BE2C (cell line): ENCODE results near the gene AMZ2.
"Not testable (repeated sequence)": the region's sequence is repeated elsewhere in the genome, so short reads cannot be mapped to it uniquely, and the experiment has no call there.

Experiments
- DNase-seq: peaks from one replicate; pipeline ENCODE4 v3.0.0-alpha.2; 2020
- H3K27me3 ChIP-seq: fragments of 250-450 bp; sonication (Bioruptor Pico); 2 replicates; pipeline ENCODE4 v1.5.1; 2020; ENCODE audit warnings: mild to moderate bottlenecking
- H3K36me3 ChIP-seq: fragments of 250-450 bp; sonication (Bioruptor Pico); 2 replicates; pipeline ENCODE4 v1.5.1; 2020; ENCODE audit warnings: mild to moderate bottlenecking
- H3K4me1 ChIP-seq: fragments of 250-450 bp; sonication (Bioruptor Pico); 2 replicates; pipeline ENCODE4 v1.5.1; 2020
- H3K4me3 ChIP-seq: 2 replicates; pipeline ENCODE4 v1.5.1; 2011; ENCODE audit warnings: low read depth, low read length
- H3K9me3 ChIP-seq: fragments of 250-450 bp; sonication (Bioruptor Pico); 2 replicates; pipeline ENCODE4 v1.5.1; 2020
- CTCF ChIP-seq: IDR thresholded peaks from 2 replicates; pipeline ENCODE4 v1.5.1; 2012; ENCODE audit warnings: mild to moderate bottlenecking, low read depth, low read length

Gene AMZ2

GRCh38 chr17:68260051-68260762, 12.4 kb downstream of the AMZ2 start:
- Histone ChIP-seq H3K27me3 (no peaks in the 10 kb centered on the region), H3K9me3 (no peaks in the 10 kb centered on the region), H3K36me3 (no peaks in the 10 kb centered on the region), H3K4me3 (no peak overlapping the region), H3K4me1 (no peaks in the 10 kb centered on the region)
- no peak for TF ChIP-seq CTCF
- no peak for DNase-seq

GRCh38 chr17:68262467-68262866, 14.6 kb downstream of the AMZ2 start:
- not testable (repeated sequence) for H3K36me3 ChIP-seq, H3K9me3 ChIP-seq, H3K4me1 ChIP-seq, H3K27me3 ChIP-seq, H3K4me3 ChIP-seq, DNase-seq

GRCh38 chr17:68263101-68263681, 15.3 kb downstream of the AMZ2 start:
- peak; percentile 62 for TF ChIP-seq CTCF
- not testable (repeated sequence) for DNase-seq, H3K9me3 ChIP-seq

GRCh38 chr17:68265833-68266232, 18.0 kb downstream of the AMZ2 start:
- H3K4me3 ChIP-seq, H3K27me3 ChIP-seq, H3K9me3 ChIP-seq, DNase-seq, H3K36me3 ChIP-seq, H3K4me1 ChIP-seq: not testable (repeated sequence)

More at GRCh38 chr17:68263101-68263681, 15.3 kb downstream of the AMZ2 start:
- H3K27me3 ChIP-seq, H3K36me3 ChIP-seq, H3K4me1 ChIP-seq, H3K4me3 ChIP-seq: not testable (repeated sequence)

GRCh38 chr17:68273722-68274121, 25.9 kb downstream of the AMZ2 start:
- no peaks in the 10 kb centered on the region for H3K4me1 ChIP-seq
- no peaks in the 10 kb centered on the region for H3K9me3 ChIP-seq
- DNase-seq: no peak
- H3K36me3 ChIP-seq: peaks cover 5% of the 10 kb centered on the region
- no peak overlapping the region for H3K4me3 ChIP-seq
- no peaks in the 10 kb centered on the region for H3K27me3 ChIP-seq
- TF ChIP-seq CTCF: no peak

GRCh38 chr17:68276339-68276738, 28.5 kb downstream of the AMZ2 start:
- DNase-seq, H3K4me1 ChIP-seq, H3K4me3 ChIP-seq, H3K9me3 ChIP-seq, H3K27me3 ChIP-seq, H3K36me3 ChIP-seq: not testable (repeated sequence)

- no peak for DNase-seq
- Histone ChIP-seq H3K36me3 (peaks cover 5% of the 10 kb centered on the region; the same call in 1 of the 2 replicates), H3K4me3 (no peak overlapping the region), H3K9me3 (no peaks in the 10 kb centered on the region), H3K27me3 (no peaks in the 10 kb centered on the region), H3K4me1 (no peaks in the 10 kb centered on the region)
- TF ChIP-seq CTCF: no peak
Measured at GRCh38 chr17:68277807-68278206, 30.0 kb downstream of the AMZ2 start.

GRCh38 chr17:68281965-68282364, 34.1 kb downstream of the AMZ2 start:
- not testable (repeated sequence) for DNase-seq, H3K36me3 ChIP-seq, H3K4me1 ChIP-seq, H3K4me3 ChIP-seq, H3K9me3 ChIP-seq, H3K27me3 ChIP-seq
